H1 (cell line): ENCODE measurements around the gene SRCIN1.
A peak's percentile ranks its signal among the peaks of the same experiment; 100 is the strongest.

Experiments used
- CREB1 ChIP-seq: IDR thresholded peaks from 2 replicates; pipeline ENCODE4 v1.6.1; 2012; ENCODE audit warnings: inconsistent platforms
- EGR1 ChIP-seq: IDR thresholded peaks from 2 replicates; pipeline ENCODE4 v1.6.1; 2011; ENCODE audit warnings: low read depth, low read length, borderline replicate concordance
- GABPA ChIP-seq: IDR thresholded peaks from 2 replicates; pipeline ENCODE4 v1.6.1; 2011; ENCODE audit warnings: mild to moderate bottlenecking, low read length, moderate library complexity, borderline replicate concordance; ENCODE audit not compliant: insufficient read depth
- POLR2A ChIP-seq, 2 experiments: IDR thresholded peaks; 1 replicate in 1 of 2; 2 replicates in 1 of 2; pipeline ENCODE4 v1.6.1; 2011; ENCODE audit warnings: low read depth in 2 of 2, low read length in 2 of 2, mild to moderate bottlenecking in 2 of 2; ENCODE audit errors: control extremely low read depth in 1 of 2
- POLR2AphosphoS5 ChIP-seq: IDR thresholded peaks from 2 replicates; pipeline ENCODE4 v1.6.1; 2011; ENCODE audit warnings: low read depth, low read length
- RFX5 ChIP-seq: IDR thresholded peaks from 2 replicates; pipeline ENCODE4 v1.6.1; 2011; ENCODE audit warnings: low read depth, low read length, improper control_type of control experiment, borderline replicate concordance
- SIN3A ChIP-seq, 2 experiments: IDR thresholded peaks in 1 of 2; conservative IDR thresholded peaks in 1 of 2; 2 replicates each; pipeline ENCODE4 v1.6.1; 2011 to 2012; ENCODE audit warnings: low read length in 2 of 2, improper control_type of control experiment in 1 of 2, low read depth in 1 of 2, mild to moderate bottlenecking in 1 of 2
- SP4 ChIP-seq: IDR thresholded peaks from 2 replicates; pipeline ENCODE4 v1.6.1; 2012; ENCODE audit warnings: low read length, inconsistent platforms
- TEAD4 ChIP-seq: IDR thresholded peaks from 2 replicates; pipeline ENCODE4 v1.6.1; 2012; ENCODE audit warnings: low read depth, low read length, inconsistent platforms, mixed read lengths
- TF ChIP-seq, protein P1 (sequence below), 3 experiments: IDR thresholded peaks; 1 replicate in 2 of 3; 2 replicates in 1 of 3; pipeline versions ENCODE4 v1.5.1 to v1.6.1; 2011; ENCODE audit warnings: low read length in 3 of 3, mild to moderate bottlenecking in 3 of 3, inconsistent platforms in 2 of 3, low read depth in 1 of 3, moderate library complexity in 1 of 3; ENCODE audit not compliant: insufficient read depth in 1 of 3; ENCODE audit errors: control extremely low read depth in 1 of 3
- TF ChIP-seq, protein P2 (sequence below): IDR thresholded peaks from 2 replicates; pipeline ENCODE4 v1.6.1; 2012; ENCODE audit warnings: low read length, inconsistent platforms
- TF ChIP-seq, protein P3 (sequence below): IDR thresholded peaks from 2 replicates; pipeline ENCODE4 v1.6.1; 2012; ENCODE audit warnings: inconsistent platforms

GRCh38 chr17:38589462-38590114, 16.2 kb downstream of the SRCIN1 start:
- TF ChIP-seq POLR2A (IDR thresholded peaks at IDR 0.05; ENCODE audit: control extremely low read depth in 1 of 2, low read depth in 2 of 2, low read length in 2 of 2) (no peak), SIN3A (conservative IDR thresholded peaks at IDR 0.05 in 1 of 2, IDR thresholded peaks at IDR 0.05 in 1 of 2; ENCODE audit: low read depth in 1 of 2, low read length in 2 of 2) (no peak), CREB1 (no peak), TEAD4 (no peak), EGR1 (no peak), RFX5 (no peak), SP4 (no peak), GABPA (no peak), POLR2AphosphoS5 (no peak)
- TF ChIP-seq, protein P1, sequence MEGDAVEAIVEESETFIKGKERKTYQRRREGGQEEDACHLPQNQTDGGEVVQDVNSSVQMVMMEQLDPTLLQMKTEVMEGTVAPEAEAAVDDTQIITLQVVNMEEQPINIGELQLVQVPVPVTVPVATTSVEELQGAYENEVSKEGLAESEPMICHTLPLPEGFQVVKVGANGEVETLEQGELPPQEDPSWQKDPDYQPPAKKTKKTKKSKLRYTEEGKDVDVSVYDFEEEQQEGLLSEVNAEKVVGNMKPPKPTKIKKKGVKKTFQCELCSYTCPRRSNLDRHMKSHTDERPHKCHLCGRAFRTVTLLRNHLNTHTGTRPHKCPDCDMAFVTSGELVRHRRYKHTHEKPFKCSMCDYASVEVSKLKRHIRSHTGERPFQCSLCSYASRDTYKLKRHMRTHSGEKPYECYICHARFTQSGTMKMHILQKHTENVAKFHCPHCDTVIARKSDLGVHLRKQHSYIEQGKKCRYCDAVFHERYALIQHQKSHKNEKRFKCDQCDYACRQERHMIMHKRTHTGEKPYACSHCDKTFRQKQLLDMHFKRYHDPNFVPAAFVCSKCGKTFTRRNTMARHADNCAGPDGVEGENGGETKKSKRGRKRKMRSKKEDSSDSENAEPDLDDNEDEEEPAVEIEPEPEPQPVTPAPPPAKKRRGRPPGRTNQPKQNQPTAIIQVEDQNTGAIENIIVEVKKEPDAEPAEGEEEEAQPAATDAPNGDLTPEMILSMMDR (IDR thresholded peaks at IDR 0.05; ENCODE audit: control extremely low read depth in 1 of 3, insufficient read depth in 1 of 3, low read depth in 1 of 3, low read length in 3 of 3), result peak in 1 of 3 experiments; percentile 8; a peak in 1 of 4 replicates
- TF ChIP-seq, protein P2, sequence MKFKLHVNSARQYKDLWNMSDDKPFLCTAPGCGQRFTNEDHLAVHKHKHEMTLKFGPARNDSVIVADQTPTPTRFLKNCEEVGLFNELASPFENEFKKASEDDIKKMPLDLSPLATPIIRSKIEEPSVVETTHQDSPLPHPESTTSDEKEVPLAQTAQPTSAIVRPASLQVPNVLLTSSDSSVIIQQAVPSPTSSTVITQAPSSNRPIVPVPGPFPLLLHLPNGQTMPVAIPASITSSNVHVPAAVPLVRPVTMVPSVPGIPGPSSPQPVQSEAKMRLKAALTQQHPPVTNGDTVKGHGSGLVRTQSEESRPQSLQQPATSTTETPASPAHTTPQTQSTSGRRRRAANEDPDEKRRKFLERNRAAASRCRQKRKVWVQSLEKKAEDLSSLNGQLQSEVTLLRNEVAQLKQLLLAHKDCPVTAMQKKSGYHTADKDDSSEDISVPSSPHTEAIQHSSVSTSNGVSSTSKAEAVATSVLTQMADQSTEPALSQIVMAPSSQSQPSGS, result no peak
- TF ChIP-seq, protein P3, sequence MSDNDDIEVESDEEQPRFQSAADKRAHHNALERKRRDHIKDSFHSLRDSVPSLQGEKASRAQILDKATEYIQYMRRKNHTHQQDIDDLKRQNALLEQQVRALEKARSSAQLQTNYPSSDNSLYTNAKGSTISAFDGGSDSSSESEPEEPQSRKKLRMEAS, result no peak
